ENCODE results near the gene PRR35. TPM values are rescaled to one million over a fixed set of nuclear protein-coding genes. Genes with fewer than 3 reads are reported as not detected.

Gene PRR35
- total and polyA plus RNA-seq, 2 experiments from 2014 or later: not detected

GRCh38 chr16:526181-527014 is 33.8 kb upstream of the PRR35 start:
- H4K20me1 ChIP-seq (ENCODE audit: insufficient read depth): no peaks in the 10 kb centered on the region

GRCh38 chr16:527015-527903 is 32.9 kb upstream of the PRR35 start, which contains the start of gene CAPN15:
TSS of gene CAPN15 (plus strand) at chr16:527712. CDS start at chr16:546839, 19,127 bp downstream.
- H3K4me2 ChIP-seq (ENCODE audit: unreplicated experiment): peak within 1 kb of the TSS; percentile 92
- H3K9ac ChIP-seq: peak within 1 kb of the TSS; percentile 83
- no peaks in the 10 kb centered on the region for H4K20me1 ChIP-seq (ENCODE audit: insufficient read depth)
- peak within 1 kb of the TSS; percentile 86 for H3K4me3 ChIP-seq
- peaks cover 31% of the 10 kb centered on the region for H3F3A ChIP-seq (ENCODE audit: insufficient read depth)
- peak within 1 kb of the TSS; percentile 94 for H3K27ac ChIP-seq
- no peaks in the 10 kb centered on the region for H3K9me2 ChIP-seq (ENCODE audit: insufficient read depth)
- in situ Hi-C loops (cut with MboI): no loop called here
- WGBS, 2 experiments (ENCODE audit: low coverage in 1 of 2, low lambda C conversion rate in 2 of 2, missing lambda C conversion rate in 2 of 2): 1% methylated on average over 90 to 118 of the region's 129 CpGs
- H3K36me3 ChIP-seq (ENCODE audit: low read depth): no peaks in the 10 kb centered on the region
- TF ChIP-seq EZH2 (IDR thresholded peaks at IDR 0.05; ENCODE audit: insufficient read depth, poor library complexity, severe bottlenecking) (no peak), EZH2phosphoT487 (IDR thresholded peaks at IDR 0.05; ENCODE audit: insufficient read depth, low read depth) (no peak)
- peak; percentile 96 for DNase-seq
- H3K4me1 ChIP-seq (ENCODE audit: insufficient read depth): peaks cover 34% of the 10 kb centered on the region
- H3K9me3 ChIP-seq (ENCODE audit: low read depth): no peaks in the 10 kb centered on the region
- H3K79me2 ChIP-seq (ENCODE audit: insufficient read depth): peaks cover 53% of the 10 kb centered on the region
- H3K27me3 ChIP-seq (replicated peaks; ENCODE audit: insufficient read depth): no peaks in the 10 kb centered on the region
- peak within 1 kb of the TSS; percentile 41; the same call in 1 of the 2 replicates for H2AFZ ChIP-seq

More at GRCh38 chr16:526181-527014, 33.8 kb upstream of the PRR35 start:
- Histone ChIP-seq H3K79me2 (ENCODE audit: insufficient read depth) (peaks cover 44% of the 10 kb centered on the region), H3K27me3 (replicated peaks; ENCODE audit: insufficient read depth) (no peaks in the 10 kb centered on the region), H3K27ac (peak overlapping the region; percentile 94), H3K36me3 (ENCODE audit: low read depth) (no peaks in the 10 kb centered on the region), H2AFZ (no peak overlapping the region), H3K9me3 (ENCODE audit: low read depth) (no peaks in the 10 kb centered on the region), H3K4me1 (ENCODE audit: insufficient read depth) (peaks cover 34% of the 10 kb centered on the region), H3F3A (ENCODE audit: insufficient read depth) (peaks cover 31% of the 10 kb centered on the region), H3K9ac (peak overlapping the region; percentile 81), H3K4me3 (peak overlapping the region; percentile 76), H3K4me2 (ENCODE audit: unreplicated experiment) (peak overlapping the region; percentile 82), H3K9me2 (ENCODE audit: insufficient read depth) (no peaks in the 10 kb centered on the region)
- in situ Hi-C loops (cut with MboI): no loop called here
- WGBS, 2 experiments (ENCODE audit: low coverage in 1 of 2, low lambda C conversion rate in 2 of 2, missing lambda C conversion rate in 2 of 2): 4 to 5% methylated on average over 26 of the region's 26 CpGs
- peak; percentile 75 for DNase-seq
- TF ChIP-seq EZH2 (IDR thresholded peaks at IDR 0.05; ENCODE audit: insufficient read depth, poor library complexity, severe bottlenecking): no peak
- no peak for TF ChIP-seq EZH2phosphoT487 (IDR thresholded peaks at IDR 0.05; ENCODE audit: insufficient read depth, low read depth)

GRCh38 chr16:528111-529011 is 31.8 kb upstream of the PRR35 start:
- Histone ChIP-seq H3K9me3 (ENCODE audit: low read depth) (no peaks in the 10 kb centered on the region), H3K4me2 (ENCODE audit: unreplicated experiment) (peak overlapping the region; percentile 92), H3K36me3 (ENCODE audit: low read depth) (no peaks in the 10 kb centered on the region), H3K4me1 (ENCODE audit: insufficient read depth) (peaks cover 34% of the 10 kb centered on the region), H4K20me1 (ENCODE audit: insufficient read depth) (no peaks in the 10 kb centered on the region), H3K27ac (peak overlapping the region; percentile 85), H3K9ac (peak overlapping the region; percentile 83), H3K4me3 (peak overlapping the region; percentile 86), H3K9me2 (ENCODE audit: insufficient read depth) (no peaks in the 10 kb centered on the region), H3K27me3 (replicated peaks; ENCODE audit: insufficient read depth) (no peaks in the 10 kb centered on the region), H3K79me2 (ENCODE audit: insufficient read depth) (peaks cover 64% of the 10 kb centered on the region), H2AFZ (no peak overlapping the region), H3F3A (ENCODE audit: insufficient read depth) (peaks cover 31% of the 10 kb centered on the region)
- DNase-seq: peak; percentile 91
- in situ Hi-C loops (cut with MboI): no loop called here
- WGBS, 2 experiments (ENCODE audit: low coverage in 1 of 2, low lambda C conversion rate in 2 of 2, missing lambda C conversion rate in 2 of 2): 1 to 2% methylated on average over 33 to 36 of the region's 55 CpGs
- no peak for TF ChIP-seq EZH2phosphoT487 (IDR thresholded peaks at IDR 0.05; ENCODE audit: insufficient read depth, low read depth)
